Activated CD4-positive, alpha-beta T cell treated with anti-CD3 and anti-CD28 coated beads for 36 hours (primary cell): ENCODE data around the gene FRMPD4. TPM values are rescaled to one million over a fixed set of nuclear protein-coding genes. Genes with fewer than 3 reads are reported as not detected.

Experiments
- ATAC-seq: fragments of 200-7000 bp; cut with Tn5 transposase; one replicate; pipeline ENCODE4 v1.10.0; 2021; ENCODE audit warnings: mild to moderate bottlenecking, moderate library complexity
- CTCF ChIA-PET: fragments of 350-600 bp; sonication (Branson Sonifier 250); formaldehyde crosslinking; loops from one replicate; lab custom pipeline; 2021; ENCODE audit warnings: antibody characterized with exemption; lab: Charles Lee
- POLR2A ChIA-PET: fragments of 350-600 bp; sonication (Branson Sonifier 250); formaldehyde crosslinking; loops from one replicate; lab custom pipeline; 2021; ENCODE audit warnings: antibody characterized with exemption, inconsistent platforms; lab: Charles Lee
- DNase-seq: peaks from one replicate; pipeline ENCODE4 v3.0.0-alpha.2; 2020
- H3K27ac Mint-ChIP-seq: one replicate; pipeline ENCODE4 v1.8.0; 2021; ENCODE audit warnings: mixed read lengths
- H3K27me3 Mint-ChIP-seq: one replicate; pipeline ENCODE4 v1.8.0; 2021; ENCODE audit warnings: mixed read lengths
- H3K36me3 Mint-ChIP-seq: one replicate; pipeline ENCODE4 v1.8.0; 2021; ENCODE audit warnings: low read depth, mixed read lengths
- H3K4me1 Mint-ChIP-seq: one replicate; pipeline ENCODE4 v1.8.0; 2021; ENCODE audit warnings: mixed read lengths
- H3K4me3 Mint-ChIP-seq: one replicate; pipeline ENCODE4 v1.8.0; 2021; ENCODE audit warnings: mild to moderate bottlenecking, moderate library complexity, mixed read lengths
- H3K9me3 Mint-ChIP-seq: one replicate; pipeline ENCODE4 v1.8.0; 2021; ENCODE audit warnings: low read depth, mixed read lengths
- intact Hi-C, 2 experiments: fragments of 100-400 bp; cut with DNase I in 1 of 2; cut with micrococcal nuclease in 1 of 2; formaldehyde crosslinking; loops; one replicate each; pipeline versions ENCODE4 v1.14.2 to v1.15.1; 2022 to 2024; cut with DNase I, micrococcal nuclease
- total RNA-seq, 2 experiments: library from RNA; stranded (reverse); gene quantifications; one replicate each; pipeline ENCODE4 v1.2.3, GENCODE V29; 2021

The FRMPD4 gene
- total RNA-seq, 2 experiments from 2014 or later = not detected

DNA sequence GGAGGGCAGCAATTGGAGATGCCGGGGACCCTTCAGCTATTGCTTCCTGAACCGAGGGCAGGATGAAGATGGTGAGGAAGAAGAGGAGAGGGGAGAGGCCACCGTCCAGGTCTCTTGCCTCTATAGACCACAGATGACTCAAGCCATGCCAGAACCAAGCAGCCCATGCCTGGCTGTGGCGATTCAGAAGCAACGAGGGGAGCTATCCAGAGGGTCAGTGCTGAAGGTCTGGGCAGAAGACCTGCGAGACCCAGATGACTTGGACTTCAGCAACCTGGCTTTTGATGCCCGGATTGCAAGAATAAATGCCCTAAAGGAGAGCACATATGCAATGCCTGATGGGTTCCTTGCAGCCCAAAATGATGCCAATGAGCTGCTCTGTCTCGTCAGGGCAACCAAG lies 582.8 kb downstream of the FRMPD4 start:
- DNase-seq = peak; percentile 4
- H3K36me3 Mint-ChIP-seq = no peaks in the 10 kb centered on the region
- no peaks in the 10 kb centered on the region for H3K4me1 Mint-ChIP-seq
- CTCF ChIA-PET = interaction anchor here (1.8 kb wide), 1 partner anchor 51 kb away, joined by 5 read pairs; no protein-coding TSS in a partner anchor
- H3K9me3 Mint-ChIP-seq = no peaks in the 10 kb centered on the region
- POLR2A ChIA-PET = no interaction called here
- H3K27ac Mint-ChIP-seq = no peak overlapping the region
- no peak for ATAC-seq
- no peak overlapping the region for H3K4me3 Mint-ChIP-seq
- intact Hi-C loops = no loop called here
- H3K27me3 Mint-ChIP-seq = no peaks in the 10 kb centered on the region

- intact Hi-C loops = no loop called here
These were observed 584.0 kb downstream of the FRMPD4 start for GRCh38 chrX:12722314-12722713.

DNA sequence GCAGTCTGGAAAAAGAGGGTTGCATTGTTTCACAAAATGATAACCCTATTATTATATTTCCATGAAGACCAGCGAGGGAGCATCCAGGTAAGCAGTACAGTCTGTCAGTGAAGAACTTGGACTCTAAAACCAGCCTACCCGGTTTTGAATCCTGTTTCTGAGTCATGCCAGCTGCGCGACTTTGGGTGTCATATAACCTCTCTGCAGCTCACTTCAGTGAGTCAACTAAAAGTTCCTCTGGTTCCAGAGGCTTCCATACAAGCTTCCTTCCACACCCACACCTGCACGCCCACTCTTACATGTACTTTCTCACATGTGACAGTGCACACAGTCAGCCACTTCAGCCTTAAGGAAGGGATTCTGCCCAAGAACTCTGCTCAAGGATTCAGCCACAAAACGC lies 603.1 kb downstream of the FRMPD4 start:
- H3K27ac Mint-ChIP-seq = no peak overlapping the region

More at GRCh38 chrX:12722314-12722713, 584.0 kb downstream of the FRMPD4 start:
- no peaks in the 10 kb centered on the region for H3K9me3 Mint-ChIP-seq
- H3K4me1 Mint-ChIP-seq = no peaks in the 10 kb centered on the region
- no peak overlapping the region for H3K4me3 Mint-ChIP-seq
- POLR2A ChIA-PET = no interaction called here
- no peak for DNase-seq
- CTCF ChIA-PET = interaction anchor here (1.8 kb wide), 1 partner anchor 49 kb away, joined by 5 read pairs; no protein-coding TSS in a partner anchor
- no peak for ATAC-seq
- H3K27me3 Mint-ChIP-seq = peaks cover under 1% of the 10 kb centered on the region
- H3K27ac Mint-ChIP-seq = no peak overlapping the region
- no peaks in the 10 kb centered on the region for H3K36me3 Mint-ChIP-seq

DNA sequence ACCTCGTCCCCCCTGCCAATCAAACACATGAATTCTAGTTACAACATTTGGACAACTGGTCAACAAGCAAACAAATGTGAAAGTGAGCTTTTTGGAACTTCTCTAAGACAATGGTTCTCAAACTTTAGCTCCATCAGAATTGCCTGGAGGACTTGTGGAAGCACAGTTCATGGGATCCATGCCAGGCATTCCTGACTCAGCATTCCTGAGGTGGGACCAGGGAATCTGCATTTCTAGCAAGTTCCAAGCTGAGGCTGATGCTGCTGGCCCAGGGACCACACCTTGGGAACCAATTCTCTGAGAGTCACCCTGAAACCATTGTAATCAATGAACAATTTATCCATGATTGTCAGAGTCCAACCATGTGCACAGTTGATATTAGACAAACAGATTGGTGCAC lies 609.2 kb downstream of the FRMPD4 start:
- intact Hi-C loops = no loop called here
- H3K9me3 Mint-ChIP-seq = no peaks in the 10 kb centered on the region
- no peaks in the 10 kb centered on the region for H3K36me3 Mint-ChIP-seq
- POLR2A ChIA-PET = no interaction called here
- H3K4me3 Mint-ChIP-seq = no peak overlapping the region
- CTCF ChIA-PET = no interaction called here
- H3K27ac Mint-ChIP-seq = no peak overlapping the region
- no peaks in the 10 kb centered on the region for H3K27me3 Mint-ChIP-seq
- H3K4me1 Mint-ChIP-seq = no peaks in the 10 kb centered on the region
- DNase-seq (no peak), ATAC-seq (no peak)

More for the DNA sequence above, 603.1 kb downstream of the FRMPD4 start:
- DNase-seq (no peak), ATAC-seq (no peak)
- H3K4me3 Mint-ChIP-seq = no peak overlapping the region
- no peaks in the 10 kb centered on the region for H3K9me3 Mint-ChIP-seq
- POLR2A ChIA-PET = no interaction called here
- CTCF ChIA-PET = no interaction called here
- intact Hi-C loops = no loop called here
- H3K27me3 Mint-ChIP-seq = peaks cover 2% of the 10 kb centered on the region
- H3K36me3 Mint-ChIP-seq = no peaks in the 10 kb centered on the region
- H3K4me1 Mint-ChIP-seq = no peaks in the 10 kb centered on the region

GRCh38 chrX:12751887-12752286 lies 613.6 kb downstream of the FRMPD4 start:
- H3K4me3 Mint-ChIP-seq = no peak overlapping the region
- DNase-seq (no peak), ATAC-seq (no peak)
- ChIA-PET CTCF (interaction anchor here (0.7 to 1.6 kb wide), 2 partner anchors 19 to 25 kb away, joined by 3 to 9 read pairs; no protein-coding TSS in a partner anchor), POLR2A (no interaction called here)
- no peaks in the 10 kb centered on the region for H3K36me3 Mint-ChIP-seq
- no peak overlapping the region for H3K27ac Mint-ChIP-seq
- peaks cover 2% of the 10 kb centered on the region for H3K27me3 Mint-ChIP-seq
- no peaks in the 10 kb centered on the region for H3K9me3 Mint-ChIP-seq
- no peaks in the 10 kb centered on the region for H3K4me1 Mint-ChIP-seq
- intact Hi-C loops = no loop called here

- ATAC-seq (no peak), DNase-seq (no peak)
- intact Hi-C loops = no loop called here
- POLR2A ChIA-PET = no interaction called here
- Mint-ChIP-seq H3K9me3 (no peaks in the 10 kb centered on the region), H3K27me3 (peaks cover 6% of the 10 kb centered on the region), H3K4me1 (no peaks in the 10 kb centered on the region), H3K36me3 (no peaks in the 10 kb centered on the region), H3K4me3 (no peak overlapping the region), H3K27ac (no peak overlapping the region)
- CTCF ChIA-PET = no interaction called here
These were observed 615.1 kb downstream of the FRMPD4 start for GRCh38 chrX:12753366-12753765.

GRCh38 chrX:12758291-12758690 lies 620.0 kb downstream of the FRMPD4 start:
- Mint-ChIP-seq H3K4me1 (no peaks in the 10 kb centered on the region), H3K9me3 (no peaks in the 10 kb centered on the region), H3K27me3 (peaks cover 12% of the 10 kb centered on the region), H3K27ac (no peak overlapping the region), H3K36me3 (no peaks in the 10 kb centered on the region), H3K4me3 (no peak overlapping the region)
- intact Hi-C loops = no loop called here
- ATAC-seq = no peak
- DNase-seq = no peak
- ChIA-PET CTCF (interaction anchor here (0.7 to 1.1 kb wide), 2 partner anchors 12 to 1215 kb away, joined by 3 to 4 read pairs; no protein-coding TSS in a partner anchor), POLR2A (no interaction called here)

DNA sequence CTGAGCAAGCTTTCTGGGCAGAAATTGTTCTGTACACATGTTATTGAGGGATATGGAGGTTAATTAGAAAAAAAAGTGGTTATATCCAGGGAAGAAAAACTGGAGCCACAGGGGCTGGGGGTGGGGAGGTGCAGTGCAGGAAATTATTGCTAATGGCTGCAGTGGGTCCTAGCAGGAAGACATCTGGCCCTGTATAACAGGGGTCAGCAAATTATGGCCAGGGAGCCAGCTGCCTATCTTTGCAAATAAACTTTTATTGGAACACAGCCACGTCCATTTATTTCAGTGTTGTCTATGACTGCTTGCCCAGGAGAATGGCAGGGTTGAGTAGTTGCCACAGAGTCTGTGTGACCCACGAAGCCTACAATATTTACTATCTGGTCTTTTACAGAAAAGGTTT lies 629.6 kb downstream of the FRMPD4 start:
- POLR2A ChIA-PET = no interaction called here

GRCh38 chrX:12768491-12768890 lies 630.2 kb downstream of the FRMPD4 start:
- intact Hi-C loops = no loop called here
- Mint-ChIP-seq H3K27me3 (peaks cover 5% of the 10 kb centered on the region), H3K27ac (no peak overlapping the region), H3K9me3 (no peaks in the 10 kb centered on the region), H3K36me3 (no peaks in the 10 kb centered on the region), H3K4me3 (no peak overlapping the region), H3K4me1 (peaks cover 8% of the 10 kb centered on the region)
- CTCF ChIA-PET = interaction anchor here (1.0 kb wide), 1 partner anchor 953 kb away, joined by 3 read pairs; no protein-coding TSS in a partner anchor
- ATAC-seq (no peak), DNase-seq (no peak)
- POLR2A ChIA-PET = no interaction called here

More for the DNA sequence above, 629.6 kb downstream of the FRMPD4 start:
- H3K27ac Mint-ChIP-seq = no peak overlapping the region
- ATAC-seq (no peak), DNase-seq (no peak)
- H3K9me3 Mint-ChIP-seq = no peaks in the 10 kb centered on the region
- H3K4me1 Mint-ChIP-seq = peaks cover 8% of the 10 kb centered on the region
- intact Hi-C loops = no loop called here
- CTCF ChIA-PET = interaction anchor here (1.0 kb wide), 1 partner anchor 952 kb away, joined by 3 read pairs; no protein-coding TSS in a partner anchor
- H3K27me3 Mint-ChIP-seq = peaks cover 4% of the 10 kb centered on the region
- H3K36me3 Mint-ChIP-seq = no peaks in the 10 kb centered on the region
- H3K4me3 Mint-ChIP-seq = no peak overlapping the region

DNA sequence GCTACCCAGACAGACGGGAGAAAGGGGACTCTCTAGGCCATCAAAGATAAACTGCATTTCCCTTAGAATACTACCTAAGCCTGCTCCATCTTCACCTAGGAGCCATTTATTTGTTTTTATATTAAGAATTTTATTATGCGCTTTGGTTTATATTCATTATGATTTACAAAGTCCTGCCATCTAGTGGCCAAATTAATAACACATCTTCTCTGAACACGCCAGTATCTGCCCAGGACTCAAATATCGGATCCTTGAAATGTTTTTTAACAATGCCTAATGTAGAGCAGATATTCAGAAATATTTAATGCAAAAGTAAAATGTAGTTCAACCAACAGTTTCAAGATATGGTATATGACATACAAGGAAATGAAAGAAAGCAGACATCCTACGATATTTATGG lies 632.2 kb downstream of the FRMPD4 start:
- no peak for DNase-seq
- CTCF ChIA-PET = interaction anchor here (0.9 to 3.1 kb wide), 9 partner anchors 10 to 130 kb away, joined by 3 to 23 read pairs (median 4); partner anchors contain the start of gene PRPS2
- peaks cover 8% of the 10 kb centered on the region for H3K4me1 Mint-ChIP-seq
- ATAC-seq = peak; percentile 28
- no peak overlapping the region for H3K4me3 Mint-ChIP-seq
- no peaks in the 10 kb centered on the region for H3K36me3 Mint-ChIP-seq
- intact Hi-C loops = loop anchor here in 1 of 2 experiments (2.0 to 5.0 kb wide), 5 partner anchors 68 to 1238 kb away; no protein-coding TSS in a partner anchor
- H3K27me3 Mint-ChIP-seq = peaks cover 5% of the 10 kb centered on the region
- no peaks in the 10 kb centered on the region for H3K9me3 Mint-ChIP-seq
- no peak overlapping the region for H3K27ac Mint-ChIP-seq
- POLR2A ChIA-PET = no interaction called here

GRCh38 chrX:12771445-12772069 lies 633.3 kb downstream of the FRMPD4 start:
- ATAC-seq (peak; percentile 100), DNase-seq (peak; percentile 85)
- ChIA-PET POLR2A (no interaction called here), CTCF (interaction anchor here (0.6 to 3.1 kb wide), 20 partner anchors 9 to 781 kb away, joined by 3 to 23 read pairs (median 4); no protein-coding TSS in a partner anchor)
- no peak overlapping the region for H3K27ac Mint-ChIP-seq
- no peak overlapping the region for H3K4me3 Mint-ChIP-seq
- H3K9me3 Mint-ChIP-seq = no peaks in the 10 kb centered on the region
- H3K36me3 Mint-ChIP-seq = no peaks in the 10 kb centered on the region
- H3K4me1 Mint-ChIP-seq = peaks cover 8% of the 10 kb centered on the region
- intact Hi-C loops = loop anchor here in 1 of 2 experiments (2.0 to 5.0 kb wide), 5 partner anchors 69 to 1239 kb away; no protein-coding TSS in a partner anchor
- peaks cover 5% of the 10 kb centered on the region for H3K27me3 Mint-ChIP-seq
